Cortex of kidney (tissue), 1 donor: Measurements from ENCODE around the gene PABPC1L2B.
"Not testable (repeated sequence)": the region's sequence is repeated elsewhere in the genome, so short reads cannot be mapped to it uniquely, and the experiment has no call there.

Experiments
- DNase-seq: peaks from one replicate; lab custom pipeline; 2025; lab: John Stamatoyannopoulos, UW

The PABPC1L2B gene

DNA sequence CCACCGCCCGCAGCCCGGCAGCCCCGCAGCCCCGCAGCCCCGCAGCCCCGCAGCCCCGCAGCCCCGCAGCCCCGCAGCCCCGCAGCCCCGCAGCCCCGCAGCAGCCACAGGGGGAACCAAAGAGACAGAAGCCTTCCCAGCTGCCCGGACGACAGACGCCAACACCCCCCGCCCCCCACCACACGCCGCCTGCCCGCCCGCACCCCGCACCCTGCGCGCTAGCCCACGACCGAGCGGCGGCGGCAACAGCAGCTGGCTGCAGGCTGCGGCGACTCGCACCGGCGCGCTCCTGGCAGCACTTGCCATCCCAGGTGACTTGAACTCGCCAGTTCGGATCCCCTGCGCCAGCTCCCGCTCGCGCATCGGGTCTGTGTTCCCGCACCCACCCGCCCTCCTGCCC, at the start of gene PABPC1L2B:
TSS of gene PABPC1L2B (plus strand) at position 207 of the 400 bp plus-strand sequence. CDS start 704 bp downstream, outside the sequence.
- not testable (repeated sequence) for DNase-seq

DNA sequence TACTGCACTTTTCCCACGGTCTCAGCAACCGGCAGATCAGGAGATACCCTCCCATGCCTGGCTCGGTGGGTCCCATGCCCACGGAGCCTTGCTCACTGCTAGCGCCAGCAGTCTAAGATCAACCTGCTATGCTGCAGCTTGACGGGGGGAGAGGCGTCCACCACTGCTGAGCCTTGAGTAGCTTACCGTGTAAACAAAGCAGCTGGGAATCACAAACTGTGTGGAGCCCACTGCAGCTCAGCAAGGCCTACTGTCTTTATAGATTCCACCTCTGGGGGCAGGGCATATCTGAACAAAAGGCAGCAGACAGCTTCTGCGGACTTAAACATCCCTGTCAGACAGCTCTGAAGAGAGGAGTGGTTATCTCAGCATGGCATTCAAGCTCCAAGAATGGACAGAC, 42.8 kb upstream of the PABPC1L2B start:
- not testable (repeated sequence) for DNase-seq

DNA sequence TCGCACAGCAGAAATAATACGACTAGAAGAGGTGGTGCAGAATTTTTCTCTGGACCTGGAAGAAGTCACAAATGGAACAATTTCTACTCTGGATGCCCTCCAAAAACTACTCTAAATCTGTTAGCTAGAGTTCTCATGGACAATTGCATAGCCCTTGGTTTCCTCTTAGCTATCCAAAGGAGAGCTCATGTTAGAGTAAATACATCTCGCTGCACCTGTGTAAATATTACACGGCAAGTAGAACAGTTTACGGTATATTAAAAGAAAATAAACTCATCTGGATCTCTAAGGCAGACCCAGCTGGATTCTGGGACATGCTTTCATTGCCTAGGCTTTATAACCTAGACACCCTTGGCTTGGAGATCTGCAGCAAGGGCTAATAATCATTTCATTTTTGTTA, 30.9 kb upstream of the PABPC1L2B start:
- not testable (repeated sequence) for DNase-seq

DNA sequence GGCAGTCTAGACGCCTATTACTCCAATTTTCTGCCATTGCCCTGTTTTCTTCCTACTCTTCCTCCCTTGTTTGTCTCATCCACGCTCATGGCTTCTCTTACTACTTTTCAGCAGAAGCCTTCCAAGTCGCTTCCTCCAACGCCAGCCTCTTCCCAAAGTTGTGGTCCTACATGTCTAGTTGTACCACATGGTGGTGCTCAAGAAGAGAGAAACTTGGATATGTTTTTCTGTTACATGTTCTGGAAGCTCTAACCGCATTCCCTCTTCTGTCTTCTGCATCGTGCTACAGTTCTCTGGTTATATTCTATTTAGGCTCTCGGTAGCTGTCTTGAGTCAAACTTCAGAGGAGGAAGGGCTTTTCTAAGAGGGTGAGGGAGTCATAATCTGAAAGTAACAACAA, 27.9 kb upstream of the PABPC1L2B start:
- DNase-seq: not testable (repeated sequence)

DNA sequence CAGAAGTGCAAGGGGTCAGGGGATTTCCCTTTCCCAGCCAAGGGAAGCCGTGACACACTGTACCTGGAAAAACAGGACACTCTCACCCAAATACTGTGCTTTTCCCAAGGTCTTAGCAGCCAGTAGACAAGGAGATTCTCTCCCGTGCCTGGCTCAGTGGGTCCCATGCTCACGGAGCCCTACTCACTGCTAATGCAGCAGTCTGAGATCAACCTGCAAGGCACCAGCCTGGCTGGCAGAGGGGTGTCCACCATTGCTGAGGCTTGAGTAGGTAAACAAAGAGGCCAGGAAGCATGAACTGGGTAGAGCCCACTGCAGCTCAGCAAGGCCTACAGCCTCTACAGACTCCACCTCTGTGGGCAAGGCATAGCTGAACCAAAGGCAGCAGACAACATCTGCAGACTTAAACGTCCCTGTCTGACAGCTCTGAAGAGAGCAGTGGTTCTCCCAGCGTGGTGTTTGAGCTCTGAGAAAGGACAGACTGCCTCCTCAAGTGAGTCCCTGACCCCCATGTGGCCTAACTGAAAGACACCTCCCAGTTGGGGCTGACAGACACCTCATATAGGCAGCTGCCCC, 21.8 kb upstream of the PABPC1L2B start:
- not testable (repeated sequence) for DNase-seq

DNA sequence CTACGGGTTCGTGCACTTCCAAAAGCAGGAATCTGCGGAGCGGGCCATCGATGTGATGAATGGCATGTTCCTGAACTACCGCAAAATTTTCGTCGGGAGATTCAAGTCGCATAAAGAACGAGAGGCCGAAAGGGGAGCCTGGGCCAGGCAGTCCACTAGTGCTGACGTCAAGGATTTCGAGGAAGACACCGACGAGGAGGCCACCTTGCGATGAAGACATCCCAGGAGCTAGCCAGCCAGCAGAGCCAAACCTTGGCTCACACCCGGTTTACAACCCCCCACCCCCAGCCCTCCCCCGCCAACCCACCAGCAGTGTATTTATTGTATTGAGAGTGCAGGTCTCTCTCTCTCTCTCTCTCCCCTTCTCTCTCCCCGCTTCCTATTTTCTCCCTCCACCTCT, 1.3 kb downstream of the PABPC1L2B start:
- not testable (repeated sequence) for DNase-seq

DNA sequence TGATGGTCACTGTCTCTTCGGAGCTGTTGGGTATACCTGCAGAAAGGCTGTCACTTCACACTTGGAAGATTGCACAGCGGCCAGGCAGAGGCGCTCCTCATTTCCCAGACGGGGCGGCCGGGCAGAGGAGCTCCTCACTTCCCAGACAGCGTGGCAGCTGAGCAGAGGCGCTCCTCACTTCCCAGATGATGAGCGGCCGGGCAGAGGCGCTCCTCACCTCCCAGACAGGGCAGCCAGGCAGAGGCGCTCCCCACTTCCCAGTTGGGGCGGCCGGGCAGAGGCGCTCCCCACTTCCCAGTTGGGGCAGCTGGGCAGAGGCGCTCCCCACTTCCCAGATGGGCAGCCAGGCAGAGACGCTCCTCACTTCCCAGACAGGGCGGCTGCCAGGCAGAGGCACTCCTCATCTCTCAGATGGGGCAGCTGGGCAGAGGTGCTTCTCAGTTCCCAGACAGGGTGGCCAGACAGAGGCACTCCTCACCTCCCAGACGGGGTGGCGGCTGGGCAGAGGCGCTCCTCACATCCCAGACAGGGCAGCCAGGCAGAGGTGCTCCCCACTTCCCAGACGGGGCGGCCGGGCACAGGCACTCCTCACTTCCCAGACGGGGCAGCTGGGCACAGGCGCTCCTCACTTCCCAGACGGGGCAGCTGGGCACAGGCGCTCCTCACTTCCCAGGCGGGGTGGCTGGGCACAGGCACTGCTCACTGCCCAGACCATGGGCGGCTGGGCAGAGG, 18.8 kb downstream of the PABPC1L2B start:
- DNase-seq: no peak

DNA sequence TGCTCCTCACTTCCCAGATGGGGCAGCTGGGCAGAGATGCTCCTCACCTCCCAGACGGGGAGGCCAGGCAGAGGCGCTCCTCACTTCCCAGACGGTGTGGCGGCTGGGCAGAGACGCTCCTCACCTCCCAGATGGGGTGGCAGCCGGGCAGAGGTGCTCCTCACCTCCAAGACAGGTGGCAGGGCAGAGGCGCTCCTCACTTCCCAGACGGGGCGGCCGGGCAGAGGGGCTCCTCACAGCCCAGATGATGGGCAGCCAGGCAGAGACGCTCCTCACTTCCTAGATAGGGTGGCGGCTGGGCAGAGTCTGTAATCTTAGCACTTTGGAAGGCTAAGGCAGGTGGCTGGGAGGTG, 19.3 kb downstream of the PABPC1L2B start:
- DNase-seq: not testable (repeated sequence)

DNA sequence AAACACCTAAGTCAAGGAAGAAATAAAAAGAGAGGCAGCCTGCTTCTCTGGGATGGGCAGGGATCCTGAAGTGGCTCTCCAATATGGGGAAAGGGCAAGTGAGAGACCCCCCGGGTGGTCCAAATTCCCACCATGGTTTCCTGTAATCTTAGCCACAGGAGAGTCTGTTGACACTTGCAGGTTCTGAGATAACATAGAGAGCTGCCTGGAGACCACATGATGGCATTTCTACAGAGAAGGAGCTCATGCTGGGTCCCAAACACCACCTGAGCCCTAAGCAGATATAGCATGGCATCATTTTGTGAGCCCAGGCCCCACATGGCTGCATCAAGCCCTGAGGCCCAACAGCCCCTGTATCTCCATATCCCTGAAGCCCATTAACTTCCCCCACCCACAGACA, 26.1 kb downstream of the PABPC1L2B start:
- DNase-seq: no peak
